ENCODE measurements around the gene CBFA2T3. TPM values are rescaled to one million over a fixed set of nuclear protein-coding genes. Genes with fewer than 3 reads are reported as not detected.
"Not testable (repeated sequence)": the region's sequence is repeated elsewhere in the genome, so short reads cannot be mapped to it uniquely, and the experiment has no call there.

Gene CBFA2T3
- total RNA-seq, 1 donor = 1.3 TPM

GRCh38 chr16:89005201-89006035 lies 28.4 kb upstream of the CBFA2T3 start:
- Histone ChIP-seq H3K27me3 (ENCODE audit: insufficient read depth, low read length) (peaks cover 11% of the 10 kb centered on the region), H3K9me3 (ENCODE audit: low read depth, low read length) (no peaks in the 10 kb centered on the region), H3K4me3 (ENCODE audit: low read length) (no peak overlapping the region), H3K4me1 (ENCODE audit: insufficient read depth, low read length) (peaks cover 4% of the 10 kb centered on the region)

- H3K4me3 ChIP-seq (ENCODE audit: low read length) = no peak overlapping the region
- peaks cover 11% of the 10 kb centered on the region for H3K27me3 ChIP-seq (ENCODE audit: insufficient read depth, low read length)
- H3K4me1 ChIP-seq (ENCODE audit: insufficient read depth, low read length) = peaks cover 4% of the 10 kb centered on the region
- no peaks in the 10 kb centered on the region for H3K9me3 ChIP-seq (ENCODE audit: low read depth, low read length)
Observed at GRCh38 chr16:89004209-89004831, 27.3 kb upstream of the CBFA2T3 start.

- Histone ChIP-seq H3K4me1 (ENCODE audit: insufficient read depth, low read length) (peaks cover 4% of the 10 kb centered on the region), H3K27me3 (ENCODE audit: insufficient read depth, low read length) (peaks cover 11% of the 10 kb centered on the region), H3K4me3 (ENCODE audit: low read length) (no peak overlapping the region), H3K9me3 (ENCODE audit: low read depth, low read length) (no peaks in the 10 kb centered on the region)
Observed at GRCh38 chr16:89003831-89004208, 26.8 kb upstream of the CBFA2T3 start.

DNA sequence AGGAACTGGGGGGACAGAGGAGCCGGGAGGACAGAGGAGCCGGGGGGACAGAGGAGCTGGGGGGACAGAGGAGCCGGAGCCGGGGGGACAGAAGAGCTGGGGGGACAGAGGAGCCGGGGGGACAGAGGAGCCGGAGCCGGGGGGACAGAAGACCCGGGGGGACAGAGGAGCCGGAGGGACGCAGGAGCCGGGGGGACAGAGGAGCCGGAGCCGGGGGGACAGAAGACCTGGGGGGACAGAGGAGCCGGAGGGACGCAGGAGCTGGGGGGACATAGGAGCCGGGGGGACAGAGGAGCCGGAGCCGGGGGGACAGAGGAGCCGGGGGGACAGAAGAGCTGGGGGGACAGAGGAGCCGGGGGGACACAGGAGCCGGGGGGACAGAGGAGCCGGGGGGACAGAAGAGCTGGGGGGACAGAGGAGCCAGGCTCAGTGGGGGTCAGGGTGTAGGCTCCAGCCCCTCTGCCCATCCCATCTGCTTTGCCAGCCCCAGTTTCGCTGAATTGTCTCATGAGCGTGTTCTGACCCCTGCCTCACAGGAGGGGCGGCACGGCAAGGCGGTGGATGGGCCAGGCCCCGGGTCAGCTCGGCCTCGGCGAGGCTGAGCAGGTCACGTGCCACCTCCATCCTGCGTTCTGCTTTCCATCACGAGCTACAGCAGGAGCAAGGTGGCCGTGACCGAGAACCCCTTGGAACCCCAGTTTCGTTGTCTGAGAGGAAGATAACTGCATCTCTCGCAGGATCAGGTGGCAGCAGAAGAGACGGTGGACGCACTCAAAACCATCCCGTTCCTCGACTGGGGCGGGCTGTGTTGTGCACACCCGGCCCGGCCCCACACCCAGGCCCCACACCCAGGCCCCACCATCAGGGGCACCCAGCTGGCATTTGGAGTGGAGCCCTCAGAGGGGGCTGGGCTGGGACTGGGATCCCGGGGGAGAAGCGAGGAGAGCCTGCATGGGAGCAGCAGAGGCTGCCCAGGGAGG lies 26.1 kb upstream of the CBFA2T3 start:
- H3K9me3 ChIP-seq (ENCODE audit: low read depth, low read length) = no peaks in the 10 kb centered on the region
- H3K4me1 ChIP-seq (ENCODE audit: insufficient read depth, low read length) = peaks cover 4% of the 10 kb centered on the region

GRCh38 chr16:89002081-89002480 lies 25.1 kb upstream of the CBFA2T3 start:
- H3K4me3 ChIP-seq (ENCODE audit: low read length); H3K9me3 ChIP-seq (ENCODE audit: low read depth, low read length): not testable (repeated sequence)

More for the DNA sequence above, 26.1 kb upstream of the CBFA2T3 start:
- Histone ChIP-seq H3K27me3 (ENCODE audit: insufficient read depth, low read length) (peaks cover 11% of the 10 kb centered on the region), H3K4me3 (ENCODE audit: low read length) (no peak overlapping the region)

DNA sequence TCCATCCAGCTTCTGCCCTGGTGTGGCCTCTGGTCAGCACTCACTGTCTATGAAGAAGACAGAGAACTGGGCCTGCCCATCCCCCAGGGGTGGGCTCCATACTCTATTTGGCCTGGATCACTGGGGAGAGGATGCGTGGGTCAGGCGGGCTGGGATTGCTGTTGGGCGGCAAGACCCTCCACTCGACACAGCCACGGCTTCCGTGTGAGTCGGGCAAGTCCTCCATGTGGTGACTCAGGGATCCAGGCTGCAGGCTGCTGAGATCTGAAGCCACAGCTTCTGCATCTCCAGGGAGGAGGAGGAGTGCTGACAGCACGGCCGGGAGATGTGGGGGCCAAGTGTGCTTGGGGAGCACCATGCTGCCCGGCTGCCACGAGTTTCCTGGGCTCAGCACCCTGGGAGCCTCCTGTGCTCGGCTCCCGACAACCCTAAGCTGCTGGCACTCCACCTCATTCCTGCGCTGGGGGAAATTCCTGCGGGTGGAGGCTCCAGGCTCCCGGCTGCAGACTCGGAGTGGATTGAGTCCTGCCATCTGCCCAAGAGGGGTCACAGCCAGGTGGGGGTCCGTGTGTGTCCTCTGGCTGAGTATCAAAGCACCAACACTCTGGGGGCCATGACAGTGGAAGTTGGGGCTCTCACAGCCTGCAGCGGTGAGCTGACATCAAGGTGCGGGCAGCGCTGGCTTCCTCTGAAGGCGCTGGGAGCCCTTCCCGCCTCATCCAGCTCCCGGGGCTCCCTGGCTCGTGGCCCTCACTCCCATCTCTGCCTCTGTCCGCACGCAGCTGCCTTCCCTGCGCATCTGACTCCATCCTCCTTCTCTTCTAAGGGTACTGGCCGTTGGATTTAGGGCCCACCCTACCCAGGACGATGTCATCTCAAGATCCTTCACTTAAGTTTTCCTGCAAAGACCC lies 24.4 kb upstream of the CBFA2T3 start:
- H3K9me3 ChIP-seq (ENCODE audit: low read depth, low read length) = no peaks in the 10 kb centered on the region
- peaks cover 11% of the 10 kb centered on the region for H3K27me3 ChIP-seq (ENCODE audit: insufficient read depth, low read length)

More at GRCh38 chr16:89002081-89002480, 25.1 kb upstream of the CBFA2T3 start:
- H3K27me3 ChIP-seq (ENCODE audit: insufficient read depth, low read length) = peaks cover 11% of the 10 kb centered on the region
- H3K4me1 ChIP-seq (ENCODE audit: insufficient read depth, low read length) = not testable (repeated sequence)

GRCh38 chr16:89000207-89000959 lies 23.4 kb upstream of the CBFA2T3 start:
- H3K27me3 ChIP-seq (ENCODE audit: insufficient read depth, low read length) = peaks cover 11% of the 10 kb centered on the region
- no peaks in the 10 kb centered on the region for H3K9me3 ChIP-seq (ENCODE audit: low read depth, low read length)
- no peak overlapping the region for H3K4me3 ChIP-seq (ENCODE audit: low read length)
- peaks cover 4% of the 10 kb centered on the region for H3K4me1 ChIP-seq (ENCODE audit: insufficient read depth, low read length)

More for the DNA sequence above, 24.4 kb upstream of the CBFA2T3 start:
- Histone ChIP-seq H3K4me1 (ENCODE audit: insufficient read depth, low read length) (peaks cover 4% of the 10 kb centered on the region), H3K4me3 (ENCODE audit: low read length) (no peak overlapping the region)

DNA sequence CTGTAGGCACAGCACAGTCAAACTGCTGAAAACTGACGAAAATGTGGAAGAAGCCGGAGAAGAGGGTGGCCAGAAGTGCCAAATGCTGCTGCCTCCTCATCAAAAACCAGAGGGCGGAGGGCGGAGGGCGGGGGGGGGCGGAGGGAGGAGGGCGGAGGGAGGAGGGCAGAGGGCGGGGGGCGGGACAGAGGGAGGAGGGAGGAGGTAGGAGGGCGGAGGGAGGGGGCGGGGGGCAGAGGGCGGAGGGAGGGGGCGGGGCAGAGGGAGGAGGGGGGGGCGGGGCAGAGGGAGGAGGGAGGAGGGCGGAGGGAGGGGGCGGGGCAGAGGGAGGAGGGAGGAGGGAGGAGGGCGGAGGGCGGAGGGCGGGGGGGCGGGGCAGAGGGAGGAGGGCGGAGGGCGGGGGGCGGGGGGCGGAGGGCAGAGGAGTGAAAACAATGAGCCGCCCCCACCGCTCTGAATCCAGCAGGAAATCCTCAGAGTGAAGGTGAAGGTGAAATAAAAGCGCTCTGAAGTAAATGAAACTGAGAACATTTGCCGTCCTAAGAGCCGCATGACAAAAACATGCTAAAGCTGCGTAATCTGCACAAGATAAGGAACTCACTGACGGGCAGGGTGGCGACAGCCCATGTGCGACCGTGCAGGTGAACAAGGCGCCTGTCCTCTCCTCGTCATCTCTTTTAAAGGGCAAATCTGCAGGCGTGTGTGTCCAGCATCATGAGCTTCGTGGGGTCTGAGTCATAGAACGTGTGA lies 22.6 kb upstream of the CBFA2T3 start:
- no peaks in the 10 kb centered on the region for H3K9me3 ChIP-seq (ENCODE audit: low read depth, low read length)
- H3K4me3 ChIP-seq (ENCODE audit: low read length) = no peak overlapping the region
- H3K27me3 ChIP-seq (ENCODE audit: insufficient read depth, low read length) = peaks cover 7% of the 10 kb centered on the region
- H3K4me1 ChIP-seq (ENCODE audit: insufficient read depth, low read length) = peaks cover 4% of the 10 kb centered on the region

- Histone ChIP-seq H3K27me3 (ENCODE audit: insufficient read depth, low read length) (no peaks in the 10 kb centered on the region), H3K4me3 (ENCODE audit: low read length) (no peak overlapping the region), H3K9me3 (ENCODE audit: low read depth, low read length) (no peaks in the 10 kb centered on the region), H3K4me1 (ENCODE audit: insufficient read depth, low read length) (peaks cover 21% of the 10 kb centered on the region)
Observed at GRCh38 chr16:88995746-88996535, 18.9 kb upstream of the CBFA2T3 start.

DNA sequence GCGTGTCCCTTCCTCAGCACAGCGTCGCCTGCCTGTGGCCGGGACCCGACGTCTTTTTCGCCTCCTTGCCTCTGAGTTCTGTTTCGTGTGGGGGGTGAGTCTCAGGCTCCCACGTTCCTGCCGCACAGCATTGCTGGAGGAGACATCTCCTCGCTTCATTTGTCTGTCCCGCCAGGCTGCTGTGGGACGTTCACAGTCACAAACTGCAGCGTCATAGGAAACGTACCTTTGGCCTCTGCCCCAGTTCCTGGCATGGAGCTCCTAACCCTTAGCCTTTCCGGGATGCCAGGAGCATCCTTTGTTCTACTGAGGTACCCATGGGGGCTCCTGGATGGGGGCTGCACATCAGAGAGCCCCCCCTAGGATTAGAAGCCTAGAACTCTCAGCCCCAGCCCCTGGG lies 18.2 kb upstream of the CBFA2T3 start:
- H3K27me3 ChIP-seq (ENCODE audit: insufficient read depth, low read length) = no peaks in the 10 kb centered on the region
- H3K9me3 ChIP-seq (ENCODE audit: low read depth, low read length) = no peaks in the 10 kb centered on the region
- H3K4me3 ChIP-seq (ENCODE audit: low read length) = no peak overlapping the region
- peaks cover 21% of the 10 kb centered on the region for H3K4me1 ChIP-seq (ENCODE audit: insufficient read depth, low read length)

DNA sequence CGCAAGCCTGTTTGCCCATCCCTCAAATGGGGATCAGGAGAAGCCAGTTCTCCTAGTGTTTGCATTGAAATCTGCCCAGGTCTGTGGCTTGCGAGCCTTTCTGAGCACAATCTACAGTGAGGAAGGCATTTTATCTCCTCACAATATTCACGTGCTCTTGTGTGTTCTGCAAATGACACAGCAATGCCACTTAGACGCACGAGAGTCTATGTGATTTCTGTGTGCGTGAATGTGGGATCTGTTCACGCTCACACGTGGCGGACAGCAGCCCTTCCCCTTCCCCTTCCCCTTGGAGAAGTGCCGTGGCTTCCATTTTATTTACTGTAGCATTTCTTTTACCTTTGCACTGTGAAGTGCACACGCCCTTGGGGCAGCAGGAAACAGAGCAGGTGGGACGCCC lies 17.7 kb upstream of the CBFA2T3 start:
- Histone ChIP-seq H3K9me3 (ENCODE audit: low read depth, low read length) (no peaks in the 10 kb centered on the region), H3K27me3 (ENCODE audit: insufficient read depth, low read length) (no peaks in the 10 kb centered on the region), H3K4me3 (ENCODE audit: low read length) (no peak overlapping the region), H3K4me1 (ENCODE audit: insufficient read depth, low read length) (peaks cover 21% of the 10 kb centered on the region)

DNA sequence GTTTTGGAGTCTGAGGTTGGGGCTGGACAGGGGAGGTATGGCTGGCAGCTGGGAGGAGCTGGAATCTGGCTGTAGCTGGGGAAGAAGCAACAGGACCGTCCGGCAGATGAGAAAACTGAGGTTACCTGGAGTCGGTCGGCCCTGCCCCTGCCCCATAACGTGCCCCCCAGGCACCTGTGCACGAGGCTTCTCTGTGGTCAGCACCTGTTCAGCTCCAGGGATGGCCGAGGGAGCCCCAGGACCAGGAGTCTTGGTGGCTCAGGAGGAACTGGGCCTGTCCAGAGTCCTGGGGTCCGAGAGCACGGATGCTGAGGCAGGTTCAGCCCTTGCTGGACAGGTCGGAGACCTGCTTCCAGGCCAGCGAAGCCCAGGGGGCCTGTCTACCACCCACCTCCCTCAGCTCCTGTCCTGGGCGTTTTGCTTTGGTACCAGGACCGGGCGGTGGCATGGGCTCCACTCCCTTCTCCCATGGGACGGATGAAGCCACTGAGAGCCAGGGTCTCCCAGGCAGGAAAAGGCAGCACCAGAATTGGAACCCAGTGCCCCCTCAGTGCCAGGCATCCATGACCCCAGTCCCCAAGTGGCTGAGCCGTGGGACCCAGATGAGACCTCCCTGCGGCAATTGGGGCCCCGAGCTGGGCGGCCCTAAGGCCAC lies 17.1 kb upstream of the CBFA2T3 start:
- Histone ChIP-seq H3K9me3 (ENCODE audit: low read depth, low read length) (no peaks in the 10 kb centered on the region), H3K4me3 (ENCODE audit: low read length) (no peak overlapping the region), H3K27me3 (ENCODE audit: insufficient read depth, low read length) (no peaks in the 10 kb centered on the region), H3K4me1 (ENCODE audit: insufficient read depth, low read length) (peaks cover 21% of the 10 kb centered on the region)
